Loucy (cell line): Measurements from ENCODE around the gene EP400.

Source experiments
- H2AFZ ChIP-seq: fragments of 200-600 bp; sonication (generic); 2 replicates; pipeline ENCODE4 v1.6.0; 2016; ENCODE audit warnings: antibody characterized with exemption, mild to moderate bottlenecking, low read length, moderate library complexity
- H3F3A ChIP-seq: fragments of 200-600 bp; 2 replicates; pipeline ENCODE4 v1.6.0; 2016; ENCODE audit warnings: antibody characterized with exemption, low read depth, mild to moderate bottlenecking
- H3K27me3 ChIP-seq: fragments of 200-600 bp; sonication (generic); 2 replicates; pipeline ENCODE4 v1.6.1; 2014; ENCODE audit warnings: low read length, mild to moderate bottlenecking; ENCODE audit not compliant: insufficient read depth, poor library complexity, severe bottlenecking
- H3K36me3 ChIP-seq: fragments of 200-600 bp; sonication (generic); 2 replicates; pipeline ENCODE4 v1.6.1; 2016; ENCODE audit warnings: low read length; ENCODE audit not compliant: insufficient read depth
- H3K4me1 ChIP-seq: fragments of 200-600 bp; sonication (generic); 2 replicates; pipeline ENCODE4 v1.5.1; 2014; ENCODE audit warnings: low read length, mild to moderate bottlenecking; ENCODE audit not compliant: insufficient read depth, poor library complexity, severe bottlenecking
- H3K4me2 ChIP-seq: fragments of 200-600 bp; sonication (generic); 2 replicates; pipeline ENCODE4 v1.6.0; 2014; ENCODE audit warnings: antibody characterized with exemption, low read length, low read depth, mild to moderate bottlenecking; ENCODE audit not compliant: poor library complexity, severe bottlenecking
- H3K4me3 ChIP-seq: fragments of 200-600 bp; sonication (generic); 2 replicates; pipeline ENCODE4 v1.5.1; 2014; ENCODE audit warnings: low read length, mild to moderate bottlenecking, mixed read lengths; ENCODE audit not compliant: poor library complexity, severe bottlenecking
- H3K79me2 ChIP-seq: fragments of 200-600 bp; sonication (generic); 2 replicates; pipeline ENCODE4 v1.6.1; 2014; ENCODE audit warnings: low read length; ENCODE audit not compliant: insufficient read depth
- H3K9ac ChIP-seq: fragments of 200-600 bp; sonication (generic); 2 replicates; pipeline ENCODE4 v1.6.0; 2014; ENCODE audit warnings: mild to moderate bottlenecking, low read depth, low read length, moderate library complexity; ENCODE audit not compliant: poor library complexity, severe bottlenecking
- H3K9me2 ChIP-seq: fragments of 200-600 bp; sonication (generic); replicated peaks from 2 replicates; pipeline ENCODE4 v1.6.1; 2016; ENCODE audit warnings: low read depth, low read length, mixed read lengths
- H3K9me3 ChIP-seq: fragments of 200-600 bp; sonication (generic); 2 replicates; pipeline ENCODE4 v1.6.1; 2014; ENCODE audit warnings: mild to moderate bottlenecking, antibody characterized with exemption, low read length, low read depth; ENCODE audit not compliant: insufficient read depth
- H4K20me1 ChIP-seq: fragments of 200-600 bp; sonication (generic); 2 replicates; pipeline ENCODE4 v1.6.0; 2014; ENCODE audit warnings: antibody characterized with exemption, low read length, mild to moderate bottlenecking; ENCODE audit not compliant: insufficient read depth, poor library complexity, severe bottlenecking
- CTCF ChIP-seq: fragments of 200-600 bp; sonication (generic); conservative IDR thresholded peaks from 2 replicates; pipeline ENCODE4 v1.5.1; 2014; ENCODE audit warnings: mild to moderate bottlenecking, antibody characterized with exemption, low read length
- EZH2phosphoT487 ChIP-seq: fragments of 200-600 bp; IDR thresholded peaks from 2 replicates; pipeline ENCODE4 v1.6.1; 2018; ENCODE audit warnings: antibody characterized with exemption, mild to moderate bottlenecking, moderate library complexity, borderline replicate concordance

The EP400 gene

GRCh38 chr12:132033627-132034026 is 83.9 kb downstream of the EP400 start:
- Histone ChIP-seq H4K20me1 (no peaks in the 10 kb centered on the region), H3K79me2 (no peaks in the 10 kb centered on the region), H3K36me3 (peaks cover 96% of the 10 kb centered on the region; the same call in 1 of the 2 replicates), H3K9ac (no peak overlapping the region), H3K27me3 (no peaks in the 10 kb centered on the region), H3K4me1 (no peaks in the 10 kb centered on the region), H3K4me3 (no peak overlapping the region), H3K9me2 (no peaks in the 10 kb centered on the region), H3K9me3 (no peaks in the 10 kb centered on the region), H2AFZ (no peak overlapping the region), H3F3A (no peaks in the 10 kb centered on the region), H3K4me2 (no peak overlapping the region)
- TF ChIP-seq CTCF (no peak), EZH2phosphoT487 (no peak)

GRCh38 chr12:132036063-132036683 is 86.4 kb downstream of the EP400 start:
- no peak overlapping the region for H3K4me3 ChIP-seq
- TF ChIP-seq CTCF = no peak
- no peak for TF ChIP-seq EZH2phosphoT487
- no peaks in the 10 kb centered on the region for H3K9me2 ChIP-seq
- no peak overlapping the region for H2AFZ ChIP-seq
- H3K4me1 ChIP-seq = no peaks in the 10 kb centered on the region
- no peaks in the 10 kb centered on the region for H3K9me3 ChIP-seq
- H3K9ac ChIP-seq = no peak overlapping the region
- H3K36me3 ChIP-seq = peaks cover 89% of the 10 kb centered on the region; the same call in 1 of the 2 replicates
- no peak overlapping the region for H3K4me2 ChIP-seq
- no peaks in the 10 kb centered on the region for H3K79me2 ChIP-seq
- H3F3A ChIP-seq = no peaks in the 10 kb centered on the region
- no peaks in the 10 kb centered on the region for H4K20me1 ChIP-seq
- H3K27me3 ChIP-seq = no peaks in the 10 kb centered on the region

GRCh38 chr12:132040906-132041606 is 91.3 kb downstream of the EP400 start:
- H4K20me1 ChIP-seq = peaks cover 5% of the 10 kb centered on the region
- no peaks in the 10 kb centered on the region for H3K79me2 ChIP-seq
- peak overlapping the region; percentile 11 for H3K4me2 ChIP-seq
- H3K36me3 ChIP-seq = peaks cover 78% of the 10 kb centered on the region; the same call in 1 of the 2 replicates
- no peaks in the 10 kb centered on the region for H3K9me2 ChIP-seq
- H3K9ac ChIP-seq = no peak overlapping the region
- H2AFZ ChIP-seq = no peak overlapping the region
- H3F3A ChIP-seq = no peaks in the 10 kb centered on the region
- TF ChIP-seq EZH2phosphoT487 (no peak), CTCF (no peak)
- no peaks in the 10 kb centered on the region for H3K27me3 ChIP-seq
- no peak overlapping the region for H3K4me3 ChIP-seq
- H3K4me1 ChIP-seq = peaks cover 6% of the 10 kb centered on the region
- H3K9me3 ChIP-seq = no peaks in the 10 kb centered on the region
